SK-N-SH (cell line): ENCODE results near the gene PARD3B.

Experiments used
- GABPA ChIP-seq: IDR thresholded peaks from 2 replicates; pipeline ENCODE4 v1.4.0; 2012; ENCODE audit warnings: low read depth, mild to moderate bottlenecking
- POLR2AphosphoS5 ChIP-seq: IDR thresholded peaks from 2 replicates; pipeline ENCODE4 v1.6.1; 2012; ENCODE audit warnings: low read depth, low read length
- USF2 ChIP-seq: fragments of 150-350 bp; IDR thresholded peaks from 2 replicates; pipeline ENCODE4 v1.6.1; 2017; ENCODE audit warnings: antibody characterized with exemption, low read length, low read depth, borderline replicate concordance
- YY1 ChIP-seq: IDR thresholded peaks from 2 replicates; pipeline ENCODE4 v1.4.0; 2012; ENCODE audit warnings: low read depth, mild to moderate bottlenecking
- TF ChIP-seq, protein P1 (sequence below): fragments of 200-600 bp; sonication (generic); IDR thresholded peaks from 2 replicates; pipeline ENCODE4 v1.6.1; 2017; ENCODE audit warnings: antibody characterized with exemption, mild to moderate bottlenecking, moderate library complexity

- TF ChIP-seq, protein P1, sequence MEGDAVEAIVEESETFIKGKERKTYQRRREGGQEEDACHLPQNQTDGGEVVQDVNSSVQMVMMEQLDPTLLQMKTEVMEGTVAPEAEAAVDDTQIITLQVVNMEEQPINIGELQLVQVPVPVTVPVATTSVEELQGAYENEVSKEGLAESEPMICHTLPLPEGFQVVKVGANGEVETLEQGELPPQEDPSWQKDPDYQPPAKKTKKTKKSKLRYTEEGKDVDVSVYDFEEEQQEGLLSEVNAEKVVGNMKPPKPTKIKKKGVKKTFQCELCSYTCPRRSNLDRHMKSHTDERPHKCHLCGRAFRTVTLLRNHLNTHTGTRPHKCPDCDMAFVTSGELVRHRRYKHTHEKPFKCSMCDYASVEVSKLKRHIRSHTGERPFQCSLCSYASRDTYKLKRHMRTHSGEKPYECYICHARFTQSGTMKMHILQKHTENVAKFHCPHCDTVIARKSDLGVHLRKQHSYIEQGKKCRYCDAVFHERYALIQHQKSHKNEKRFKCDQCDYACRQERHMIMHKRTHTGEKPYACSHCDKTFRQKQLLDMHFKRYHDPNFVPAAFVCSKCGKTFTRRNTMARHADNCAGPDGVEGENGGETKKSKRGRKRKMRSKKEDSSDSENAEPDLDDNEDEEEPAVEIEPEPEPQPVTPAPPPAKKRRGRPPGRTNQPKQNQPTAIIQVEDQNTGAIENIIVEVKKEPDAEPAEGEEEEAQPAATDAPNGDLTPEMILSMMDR: no peak
- TF ChIP-seq YY1: no peak
- no peak for TF ChIP-seq USF2
- TF ChIP-seq POLR2AphosphoS5: no peak
- TF ChIP-seq GABPA: no peak
Measured at GRCh38 chr2:205171261-205171940, 626.1 kb downstream of the PARD3B start.
